HCT116 (cell line): ENCODE measurements around the gene TJAP1. TPM values are rescaled to one million over a fixed set of nuclear protein-coding genes. Genes with fewer than 3 reads are reported as not detected.
"Not testable (repeated sequence)": the region's sequence is repeated elsewhere in the genome, so short reads cannot be mapped to it uniquely, and the experiment has no call there.

Experiments
- ATAC-seq: fragments of 200-7000 bp; cut with Tn5 transposase; 2 replicates; pipeline ENCODE4 v1.9.1; 2020; ENCODE audit warnings: mild to moderate bottlenecking, moderate library complexity
- BruUV-seq: library from RNA; stranded (reverse); fragments of 400-500 nt; replicated peaks from 2 replicates; lab custom pipeline; 2021; lab: Mats Ljungman, UMichigan
- CTCF ChIA-PET: fragments of 300-600 bp; sonication (Branson Sonifier 250); formaldehyde crosslinking; loops from one replicate; lab custom pipeline; 2021; ENCODE audit warnings: antibody characterized with exemption; lab: Charles Lee
- POLR2A ChIA-PET: fragments of 300-600, 350-600 bp; sonication (Branson Sonifier 250); formaldehyde crosslinking; loops from one replicate; lab custom pipeline; 2021; ENCODE audit warnings: antibody characterized with exemption; lab: Charles Lee
- RAD21 ChIA-PET, 2 experiments: fragments of 300-600 bp; sonication (Branson Sonifier 250); formaldehyde crosslinking; loops; one replicate each; lab custom pipeline; 2023; ENCODE audit warnings: low total read pairs in 2 of 2; ENCODE audit not compliant: uncharacterized antibody in 2 of 2, unreplicated experiment in 2 of 2, low non-redundant PET in 1 of 2; lab: Charles Lee
- DNase-seq: peaks from one replicate; pipeline ENCODE4 v3.0.0-alpha.2; 2010; ENCODE audit warnings: low read depth, low spot score
- H2AFZ ChIP-seq: fragments of 200-600 bp; shearing (Covaris generic), sonication (generic); 2 replicates; pipeline ENCODE4 v1.6.1; 2017; ENCODE audit warnings: low read depth, mixed run types, mixed read lengths, antibody characterized with exemption, low read length; ENCODE audit not compliant: poor library complexity, severe bottlenecking
- H3K27ac ChIP-seq: 2 replicates; pipeline ENCODE4 v1.5.1; 2012; ENCODE audit warnings: low read depth, low read length
- H3K27me3 ChIP-seq: fragments of 200-600 bp; sonication (generic); 2 replicates; pipeline ENCODE4 v1.6.1; 2016; ENCODE audit warnings: mixed run types, low read length, mixed read lengths; ENCODE audit not compliant: insufficient read depth
- H3K36me3 ChIP-seq, 2 experiments: fragments of 200-500 bp in 1 of 2; fragments of 200-600 bp in 1 of 2; sonication (Bioruptor generic) in 1 of 2; sonication (generic) in 1 of 2; 2 replicates each; pipeline versions ENCODE4 v1.5.1 to v1.6.1; 2014 to 2016; ENCODE audit warnings: low read length in 2 of 2, inconsistent platforms in 1 of 2, mixed read lengths in 1 of 2, mixed run types in 1 of 2; ENCODE audit not compliant: insufficient read depth in 2 of 2, control insufficient read depth in 1 of 2
- H3K4me1 ChIP-seq, 2 experiments: fragments of 200-600 bp in 1 of 2; sonication (generic) in 1 of 2; 2 replicates each; pipeline versions ENCODE4 v1.5.1 to v1.6.1; 2012 to 2017; ENCODE audit warnings: low read length in 2 of 2, inconsistent platforms in 1 of 2, mild to moderate bottlenecking in 1 of 2, mixed read lengths in 1 of 2, mixed run types in 1 of 2, moderate library complexity in 1 of 2; ENCODE audit not compliant: insufficient read depth in 2 of 2, control insufficient read depth in 1 of 2
- H3K4me2 ChIP-seq: fragments of 200-600 bp; sonication (generic); 2 replicates; pipeline ENCODE4 v1.6.1; 2017; ENCODE audit warnings: mixed run types, low read length, mixed read lengths
- H3K4me3 ChIP-seq, 2 experiments: fragments of 200-600 bp in 1 of 2; sonication (generic) in 1 of 2; replicated peaks in 1 of 2; 2 replicates each; pipeline ENCODE4 v1.5.1; 2011 to 2016; ENCODE audit warnings: low read length in 2 of 2, control low read depth in 1 of 2, low read depth in 1 of 2, mild to moderate bottlenecking in 1 of 2, mixed read lengths in 1 of 2, mixed run types in 1 of 2
- H3K79me2 ChIP-seq: fragments of 200-600 bp; sonication (generic); 2 replicates; pipeline ENCODE4 v1.6.1; 2017; ENCODE audit warnings: mild to moderate bottlenecking, mixed run types, low read length, moderate library complexity, mixed read lengths; ENCODE audit not compliant: insufficient read depth
- H3K9ac ChIP-seq: fragments of 200-600 bp; sonication (generic); 2 replicates; pipeline ENCODE4 v1.6.1; 2016; ENCODE audit warnings: low read length, mixed read lengths
- H3K9me2 ChIP-seq: fragments of 200-600 bp; sonication (generic), shearing (Covaris generic); 2 replicates; pipeline ENCODE4 v1.6.1; 2017; ENCODE audit warnings: mixed run types, mild to moderate bottlenecking, moderate library complexity; ENCODE audit not compliant: insufficient read depth
- H3K9me3 ChIP-seq, 2 experiments: fragments of 200-500 bp in 1 of 2; fragments of 200-600 bp in 1 of 2; sonication (Bioruptor generic) in 1 of 2; sonication (generic) in 1 of 2; 2 replicates each; pipeline ENCODE4 v1.6.1; 2014 to 2017; ENCODE audit warnings: low read length in 2 of 2, mixed read lengths in 2 of 2, inconsistent platforms in 1 of 2, low read depth in 1 of 2, mild to moderate bottlenecking in 1 of 2, mixed run types in 1 of 2, moderate library complexity in 1 of 2; ENCODE audit not compliant: control insufficient read depth in 1 of 2, insufficient read depth in 1 of 2
- H4K20me1 ChIP-seq: fragments of 200-600 bp; sonication (generic), shearing (Covaris generic); 2 replicates; pipeline ENCODE4 v1.6.1; 2017; ENCODE audit warnings: mixed run types, mild to moderate bottlenecking, moderate library complexity; ENCODE audit not compliant: insufficient read depth
- CEBPB ChIP-seq: IDR thresholded peaks from 2 replicates; pipeline ENCODE4 v1.6.1; 2012; ENCODE audit warnings: low read depth
- CTCF ChIP-seq, 3 experiments: fragments of 200-600 bp in 1 of 3; sonication (generic) in 1 of 3; IDR thresholded peaks in 2 of 3; conservative IDR thresholded peaks in 1 of 3; 2 replicates each; pipeline ENCODE4 v1.5.1; 2012 to 2017; ENCODE audit warnings: low read depth in 2 of 3, low read length in 2 of 3, antibody characterized with exemption in 1 of 3, borderline replicate concordance in 1 of 3, control low read depth in 1 of 3, mild to moderate bottlenecking in 1 of 3, mixed read lengths in 1 of 3, mixed run types in 1 of 3, moderate library complexity in 1 of 3; ENCODE audit not compliant: insufficient read depth in 1 of 3
- EGR1 ChIP-seq: IDR thresholded peaks from 2 replicates; pipeline ENCODE4 v1.6.1; 2012; ENCODE audit warnings: low read depth
- EZH2phosphoT487 ChIP-seq: fragments of 200-600 bp; IDR thresholded peaks from 2 replicates; pipeline ENCODE4 v1.6.1; 2018; ENCODE audit warnings: antibody characterized with exemption, borderline replicate concordance
- TCF7L2 ChIP-seq: IDR thresholded peaks from 2 replicates; pipeline ENCODE4 v1.7.0; 2011; ENCODE audit warnings: borderline replicate concordance, inconsistent platforms; ENCODE audit not compliant: insufficient read depth, insufficient read length; ENCODE audit errors: extremely low read depth
- ZNF274 ChIP-seq: fragments of 200-500 bp; sonication (Bioruptor generic); IDR thresholded peaks from 2 replicates; pipeline ENCODE4 v1.6.1; 2014; ENCODE audit warnings: mild to moderate bottlenecking, low read depth, low read length, inconsistent platforms
- intact Hi-C: fragments of 100-400 bp; cut with micrococcal nuclease; formaldehyde crosslinking; loops from 2 replicates; pipeline ENCODE4 v1.10.0; 2022
- total RNA-seq: library from RNA; stranded (reverse); gene quantifications from one replicate; pipeline ENCODE4 v1.2.1, GENCODE V29; 2021; ENCODE audit not compliant: unreplicated experiment

TJAP1 gene
- total RNA-seq, 1 experiment from 2014 or later, result 45.2 TPM

- no peaks in the 10 kb centered on the region for H3K36me3 ChIP-seq
- BruUV-seq, result no TSS peak
- DNase-seq (no peak), ATAC-seq (peak; percentile 52)
- H3K9me2 ChIP-seq, result no peaks in the 10 kb centered on the region
- peaks cover 8 to 39% of the 10 kb centered on the region in 2 experiments; a peak in 3 of 4 replicates for H3K4me1 ChIP-seq
- H3K27ac ChIP-seq, result no peak within 1 kb of the TSS
- no peaks in the 10 kb centered on the region for H3K9me3 ChIP-seq
- H3K27me3 ChIP-seq, result no peaks in the 10 kb centered on the region
- no peak within 1 kb of the TSS for H2AFZ ChIP-seq
- H3K79me2 ChIP-seq, result no peaks in the 10 kb centered on the region
- intact Hi-C loops, result loop anchor here (2.0 kb wide), 1 partner anchor 51 kb away; no protein-coding TSS in a partner anchor
- ChIA-PET CTCF (interaction anchor here (0.7 to 4.6 kb wide), 9 partner anchors 12 to 631 kb away, joined by 3 to 31 read pairs (median 4); partner anchors contain the start of genes ABCC10, LRRC73 and TJAP1), POLR2A (interaction anchor here (0.7 to 1.5 kb wide), 2 partner anchors 12 to 22 kb away, joined by 4 to 5 read pairs; partner anchors contain the start of gene TJAP1), RAD21 (interaction anchor here in 1 of 2 experiments (0.6 to 0.7 kb wide), 2 partner anchors 41 to 54 kb away, joined by 3 to 4 read pairs; no protein-coding TSS in a partner anchor)
- H3K4me2 ChIP-seq, result peak within 1 kb of the TSS; percentile 97
- peak within 1 kb of the TSS; percentile 25; the same call in 1 of the 2 replicates for H3K9ac ChIP-seq
- TF ChIP-seq TCF7L2 (no peak), EGR1 (no peak), ZNF274 (no peak), CEBPB (no peak)
- H4K20me1 ChIP-seq, result no peaks in the 10 kb centered on the region
- peak within 1 kb of the TSS; percentile 50 to 61 for H3K4me3 ChIP-seq
Observed at GRCh38 chr6:43455531-43456428, 21.6 kb upstream of the TJAP1 start, which contains the start of gene DLK2. DLK2 (minus strand) TSS chr6:43455548; CDS start chr6:43454825, 723 bp downstream.

GRCh38 chr6:43457643-43458042 is 19.7 kb upstream of the TJAP1 start:
- ATAC-seq, result no peak
- Histone ChIP-seq H3K36me3 (no peaks in the 10 kb centered on the region), H3K27ac (no peak overlapping the region), H4K20me1 (no peaks in the 10 kb centered on the region), H3K27me3 (no peaks in the 10 kb centered on the region), H3K9me3 (no peaks in the 10 kb centered on the region), H3K4me3 (peak overlapping the region; percentile 24 to 43), H3K4me1 (peaks cover 8 to 39% of the 10 kb centered on the region in 2 experiments; a peak in 3 of 4 replicates), H2AFZ (peak overlapping the region; percentile 62), H3K79me2 (no peaks in the 10 kb centered on the region), H3K9ac (no peak overlapping the region), H3K9me2 (no peaks in the 10 kb centered on the region), H3K4me2 (peak overlapping the region; percentile 76)
- ChIA-PET RAD21 (interaction anchor here (0.7 to 1.2 kb wide), 5 partner anchors 10 to 285 kb away, joined by 3 to 6 read pairs (median 3); no protein-coding TSS in a partner anchor), CTCF (interaction anchor here (0.7 to 4.6 kb wide), 9 partner anchors 13 to 553 kb away, joined by 3 to 31 read pairs (median 5); partner anchors contain the start of gene LRRC73), POLR2A (interaction anchor here (0.6 to 1.1 kb wide), 4 partner anchors 19 to 541 kb away, joined by 3 read pairs; no protein-coding TSS in a partner anchor)
- peak; percentile 24 to 44 (median 37); a peak in 4 of 6 replicates for TF ChIP-seq CTCF (IDR thresholded peaks at IDR 0.05 in 2 of 3, conservative IDR thresholded peaks at IDR 0.05 in 1 of 3; ENCODE audit: borderline replicate concordance in 1 of 3, insufficient read depth in 1 of 3, low read depth in 2 of 3, low read length in 2 of 3)
- TF ChIP-seq EZH2phosphoT487, result no peak
- no TSS peak for BruUV-seq
- intact Hi-C loops, result no loop called here
- DNase-seq, result no peak

- H3K79me2 ChIP-seq, ATAC-seq, DNase-seq, intact Hi-C loops, BruUV-seq, H3K27me3 ChIP-seq, H4K20me1 ChIP-seq, H3K9me2 ChIP-seq, H3K4me3 ChIP-seq, H3K9ac ChIP-seq, H3K27ac ChIP-seq, H3K9me3 ChIP-seq, H2AFZ ChIP-seq, H3K36me3 ChIP-seq: not testable (repeated sequence)
- ChIA-PET POLR2A (interaction anchor here (0.7 to 1.1 kb wide), 2 partner anchors 31 to 542 kb away, joined by 3 read pairs; no protein-coding TSS in a partner anchor), RAD21 (interaction anchor here in 1 of 2 experiments (0.9 kb wide), 1 partner anchor 37 kb away, joined by 3 read pairs; no protein-coding TSS in a partner anchor), CTCF (interaction anchor here (0.7 to 4.6 kb wide), 5 partner anchors 37 to 553 kb away, joined by 3 to 31 read pairs (median 10); partner anchors contain the start of gene LRRC73)
- Histone ChIP-seq H3K4me2 (0 out of 2 replicates have a peak overlapping the region, but pooled peaks have one; percentile 5), H3K4me1 (peaks cover 8 to 39% of the 10 kb centered on the region in 2 experiments; a peak in 3 of 4 replicates)
Observed at GRCh38 chr6:43458154-43458553, 19.2 kb upstream of the TJAP1 start.
